Measurements from ENCODE around the gene MTCH1. TPM values are rescaled to one million over a fixed set of nuclear protein-coding genes. Genes with fewer than 3 reads are reported as not detected.

MTCH1 gene
- total and polyA plus RNA-seq, 9 of the 15 experiments (the other 6 are each of a cell fraction or from before 2014, with no cell fraction given): 7.9 to 161 (median 118) TPM

DNA sequence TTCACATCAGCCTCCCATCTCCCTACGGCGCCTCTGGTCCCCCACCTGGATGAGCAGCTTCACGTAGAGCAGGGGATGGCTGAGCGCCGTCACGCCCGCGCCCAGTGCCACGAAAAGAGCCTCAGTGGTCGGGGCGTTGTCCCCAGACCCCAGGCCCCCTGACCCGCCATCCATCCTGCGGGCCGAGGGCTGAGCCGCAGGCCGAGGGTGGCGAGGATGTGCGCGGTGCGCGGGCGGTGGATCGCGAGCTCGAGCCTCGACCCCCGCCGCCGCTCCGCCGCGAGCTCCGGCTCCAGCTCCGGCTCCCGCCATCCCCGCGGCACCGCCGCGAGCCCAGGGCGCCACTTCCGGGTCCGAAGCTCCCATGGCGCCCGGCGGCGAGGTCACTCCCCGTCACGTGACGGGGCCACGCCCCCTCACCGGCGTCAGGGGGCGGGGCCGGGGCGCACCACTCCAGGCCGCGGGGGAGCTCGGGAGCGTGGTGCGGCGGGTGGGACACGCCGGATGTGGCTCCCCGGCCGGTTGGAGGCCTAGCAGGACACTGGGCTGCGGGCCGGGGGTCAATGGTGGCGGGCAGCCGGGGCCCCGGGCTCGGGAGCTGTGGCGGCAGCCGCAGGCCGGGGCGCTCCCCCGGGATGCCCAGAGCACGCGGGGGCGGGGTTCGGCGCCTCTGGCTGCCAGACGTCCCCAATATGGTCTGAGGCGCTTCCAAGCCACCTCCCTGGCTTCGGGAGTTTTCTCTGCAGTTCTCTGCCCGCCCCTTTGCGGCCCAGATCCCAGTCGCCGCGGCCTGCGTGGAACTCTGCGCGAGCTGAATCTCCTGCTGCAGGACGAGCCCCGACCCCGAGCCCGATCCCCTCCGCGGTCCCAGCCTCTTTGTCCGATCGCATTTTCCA lies at the start of gene MTCH1 (continued):
- TF ChIP-seq STAT5A (IDR thresholded peaks at IDR 0.05; ENCODE audit: borderline replicate concordance, low read length) (no peak; the same call in 1 of the 2 replicates), PHF8 (IDR thresholded peaks at IDR 0.05; ENCODE audit: borderline replicate concordance, low read length) (peak; percentile 93), POLR3G (IDR thresholded peaks at IDR 0.05; ENCODE audit: extremely low read depth, insufficient read length, insufficient replicate concordance) (no peak), KAT2B (IDR thresholded peaks at IDR 0.05; ENCODE audit: low read depth, low read length) (no peak), L3MBTL2 (IDR thresholded peaks at IDR 0.05) (peak; percentile 85), PRMT5 (CRISPR knock-in tag; IDR thresholded peaks at IDR 0.05) (0 out of 2 replicates have a peak, but pooled peaks have one; percentile 18), ZC3H4 (CRISPR knock-in tag; IDR thresholded peaks at IDR 0.05; ENCODE audit: borderline replicate concordance) (peak; percentile 45; the same call in 1 of the 2 replicates), USF1 (CRISPR knock-in tag; IDR thresholded peaks at IDR 0.05) (peak; percentile 95), MCM7 (IDR thresholded peaks at IDR 0.05) (no peak), ZBTB43 (CRISPR knock-in tag; IDR thresholded peaks at IDR 0.05) (no peak), ZNF668 (CRISPR knock-in tag; IDR thresholded peaks at IDR 0.05) (peak; percentile 18; the same call in 1 of the 2 replicates), ZNF785 (CRISPR knock-in tag; IDR thresholded peaks at IDR 0.05) (no peak), ZFX (CRISPR knock-in tag; IDR thresholded peaks at IDR 0.05) (peak; percentile 93), HMGN3 (IDR thresholded peaks at IDR 0.05; ENCODE audit: borderline replicate concordance, extremely low read depth, insufficient read length, low read depth, low read length) (peak; percentile 97), RB1 (IDR thresholded peaks at IDR 0.05; ENCODE audit: low read depth) (peak; percentile 99), ID3 (CRISPR knock-in tag; IDR thresholded peaks at IDR 0.05) (no peak), ID3 (tag; IDR thresholded peaks at IDR 0.05) (peak; percentile 84), TEAD1 (CRISPR knock-in tag; IDR thresholded peaks at IDR 0.05) (peak in 1 of 2 experiments; percentile 27; a peak in 1 of 4 replicates), JUND (IDR thresholded peaks at IDR 0.05; ENCODE audit: borderline replicate concordance, low read depth, low read length) (peak; percentile 95), JUND (tag; IDR thresholded peaks at IDR 0.05; ENCODE audit: borderline replicate concordance, low read depth, low read length) (peak; percentile 10; the same call in 1 of the 3 replicates), MBD2 (IDR thresholded peaks at IDR 0.05; ENCODE audit: borderline replicate concordance, low read depth) (peak; percentile 93; the same call in 1 of the 2 replicates), SRSF1 (IDR thresholded peaks at IDR 0.05; ENCODE audit: low read depth, low read length) (no peak), FOXK2 (conservative IDR thresholded peaks at IDR 0.05 in 1 of 2, IDR thresholded peaks at IDR 0.05 in 1 of 2; ENCODE audit: low read depth in 2 of 2) (peak in 1 of 2 experiments; percentile 99; a peak in 2 of 4 replicates)
